HEK293 (cell line): ENCODE results near the gene UGT1A8.

Source experiments
- CTCF ChIA-PET: fragments of 350-600 bp; formaldehyde crosslinking; extraction: SDS; loops from one replicate; lab custom pipeline; 2021; ENCODE audit warnings: antibody characterized with exemption; lab: Yijun Ruan, JAX
- POLR2A ChIA-PET: fragments of 300-600 bp; formaldehyde crosslinking; extraction: SDS; loops from one replicate; lab custom pipeline; 2020; ENCODE audit warnings: antibody characterized with exemption, inconsistent platforms; lab: Yijun Ruan, JAX
- H3K27ac ChIP-seq: fragments of 200-500 bp; sonication (Bioruptor generic); 2 replicates; pipeline ENCODE4 v1.5.1; 2014; ENCODE audit warnings: low read depth, low read length, control low read depth, inconsistent platforms; ENCODE audit errors: extremely low read depth
- H3K36me3 ChIP-seq, 2 experiments: fragments of 200-500 bp in 1 of 2; sonication (Bioruptor generic) in 1 of 2; 1 replicate in 1 of 2; 2 replicates in 1 of 2; pipeline ENCODE4 v1.5.1; 2014 to 2017; ENCODE audit warnings: inconsistent platforms in 2 of 2, low read length in 2 of 2; ENCODE audit not compliant: control insufficient read depth in 2 of 2, insufficient read depth in 1 of 2
- H3K4me1 ChIP-seq: fragments of 200-500 bp; sonication (Bioruptor generic); 2 replicates; pipeline ENCODE4 v1.5.1; 2014; ENCODE audit warnings: mild to moderate bottlenecking, low read length, inconsistent platforms; ENCODE audit not compliant: control insufficient read depth, insufficient read depth
- H3K4me3 ChIP-seq: 2 replicates; pipeline ENCODE4 v1.5.1; 2011; ENCODE audit warnings: low read depth, mild to moderate bottlenecking, control low read depth, low read length, moderate library complexity
- H3K9me3 ChIP-seq: fragments of 200-500 bp; sonication (Bioruptor generic); 2 replicates; pipeline ENCODE4 v1.5.1; 2014; ENCODE audit warnings: low read depth, low read length, inconsistent platforms; ENCODE audit not compliant: control insufficient read depth, insufficient read depth
- CTCF ChIP-seq: fragments of 450-650 bp; formaldehyde crosslinking; IDR thresholded peaks from 2 replicates; pipeline ENCODE4 v1.5.1; 2016; ENCODE audit warnings: missing biosample characterization, missing genetic modification characterization
- GLIS1 ChIP-seq: fragments of 450-650 bp; formaldehyde crosslinking; IDR thresholded peaks from 2 replicates; pipeline ENCODE4 v1.5.1; 2016; ENCODE audit warnings: missing biosample characterization, missing genetic modification characterization
- GLIS2 ChIP-seq: fragments of 450-650 bp; formaldehyde crosslinking; IDR thresholded peaks from 2 replicates; pipeline ENCODE4 v1.5.1; 2016; ENCODE audit warnings: missing biosample characterization, missing genetic modification characterization
- KLF17 ChIP-seq: fragments of 450-650 bp; formaldehyde crosslinking; IDR thresholded peaks from 2 replicates; pipeline ENCODE4 v1.5.1; 2016; ENCODE audit warnings: missing biosample characterization, missing genetic modification characterization
- KLF8 ChIP-seq: fragments of 450-650 bp; formaldehyde crosslinking; IDR thresholded peaks from 2 replicates; pipeline ENCODE4 v1.5.1; 2016; ENCODE audit warnings: missing biosample characterization, missing genetic modification characterization
- KLF9 ChIP-seq: fragments of 450-650 bp; formaldehyde crosslinking; IDR thresholded peaks from 2 replicates; pipeline ENCODE4 v1.5.1; 2016; ENCODE audit warnings: missing biosample characterization, missing genetic modification characterization, low read depth
- MYNN ChIP-seq: fragments of 450-650 bp; formaldehyde crosslinking; IDR thresholded peaks from 2 replicates; pipeline ENCODE4 v1.5.1; 2016; ENCODE audit warnings: missing biosample characterization, missing genetic modification characterization, borderline replicate concordance
- PBX3 ChIP-seq: sonication (generic); formaldehyde crosslinking; IDR thresholded peaks from 2 replicates; pipeline ENCODE4 v1.8.1; 2022; ENCODE audit warnings: mild to moderate bottlenecking, moderate library complexity, missing genetic modification reagents
- PRDM1 ChIP-seq: fragments of 450-650 bp; formaldehyde crosslinking; IDR thresholded peaks from 2 replicates; pipeline ENCODE4; 2016; ENCODE audit warnings: missing biosample characterization, missing genetic modification characterization
- SETDB1 ChIP-seq: IDR thresholded peaks from one replicate; pipeline ENCODE4 v1.6.1; 2017; ENCODE audit warnings: mild to moderate bottlenecking, low read length, moderate library complexity, mixed read lengths; ENCODE audit not compliant: insufficient read length
- TRIM28 ChIP-seq: IDR thresholded peaks from 2 replicates; pipeline ENCODE4 v1.6.1; 2011; ENCODE audit warnings: low read length, control low read depth, borderline replicate concordance
- ZNF138 ChIP-seq: fragments of 450-650 bp; formaldehyde crosslinking; IDR thresholded peaks from 2 replicates; pipeline ENCODE4 v1.5.1; 2016; ENCODE audit warnings: missing biosample characterization, missing genetic modification characterization, borderline replicate concordance
- ZNF202 ChIP-seq: fragments of 450-650 bp; formaldehyde crosslinking; IDR thresholded peaks from 2 replicates; pipeline ENCODE4 v1.5.1; 2016; ENCODE audit warnings: missing biosample characterization, missing genetic modification characterization, borderline replicate concordance
- ZNF223 ChIP-seq: fragments of 450-650 bp; formaldehyde crosslinking; IDR thresholded peaks from 2 replicates; pipeline ENCODE4 v1.5.1; 2016; ENCODE audit warnings: missing biosample characterization, missing genetic modification characterization
- ZNF302 ChIP-seq: fragments of 450-650 bp; formaldehyde crosslinking; IDR thresholded peaks from 2 replicates; pipeline ENCODE4 v1.5.1; 2016; ENCODE audit warnings: missing biosample characterization, missing genetic modification characterization, low read depth
- ZNF341 ChIP-seq: fragments of 450-650 bp; formaldehyde crosslinking; IDR thresholded peaks from 2 replicates; pipeline ENCODE4; 2016; ENCODE audit warnings: low read depth, missing biosample characterization, missing genetic modification characterization
- ZNF423 ChIP-seq: fragments of 450-650 bp; formaldehyde crosslinking; IDR thresholded peaks from 2 replicates; pipeline ENCODE4 v1.5.1; 2016; ENCODE audit warnings: missing biosample characterization, missing genetic modification characterization
- ZNF433 ChIP-seq: fragments of 450-650 bp; formaldehyde crosslinking; IDR thresholded peaks from 2 replicates; pipeline ENCODE4 v1.5.1; 2016; ENCODE audit warnings: missing biosample characterization, missing genetic modification characterization, low read depth
- ZNF473 ChIP-seq: fragments of 450-650 bp; formaldehyde crosslinking; IDR thresholded peaks from 2 replicates; pipeline ENCODE4 v1.5.1; 2017; ENCODE audit warnings: missing biosample characterization, missing genetic modification characterization
- ZNF529 ChIP-seq: fragments of 450-650 bp; formaldehyde crosslinking; IDR thresholded peaks from 2 replicates; pipeline ENCODE4 v1.5.1; 2017; ENCODE audit warnings: missing genetic modification characterization, missing biosample characterization; ENCODE audit not compliant: insufficient replicate concordance
- ZNF548 ChIP-seq: fragments of 450-650 bp; formaldehyde crosslinking; IDR thresholded peaks from 2 replicates; pipeline ENCODE4 v1.5.1; 2016; ENCODE audit warnings: missing biosample characterization, missing genetic modification characterization
- ZNF549 ChIP-seq: fragments of 450-650 bp; IDR thresholded peaks from 2 replicates; pipeline ENCODE4 v1.5.1; 2018; ENCODE audit warnings: missing biosample characterization, missing genetic modification characterization, mild to moderate bottlenecking, inconsistent platforms, moderate library complexity
- ZNF561 ChIP-seq: fragments of 450-650 bp; IDR thresholded peaks from 2 replicates; pipeline ENCODE4 v1.5.1; 2018; ENCODE audit warnings: missing biosample characterization, missing genetic modification characterization, borderline replicate concordance
- ZNF600 ChIP-seq: fragments of 450-650 bp; formaldehyde crosslinking; IDR thresholded peaks from 2 replicates; pipeline ENCODE4 v1.5.1; 2016; ENCODE audit warnings: missing biosample characterization, missing genetic modification characterization
- ZNF707 ChIP-seq: fragments of 450-650 bp; formaldehyde crosslinking; IDR thresholded peaks from 2 replicates; pipeline ENCODE4 v1.5.1; 2016; ENCODE audit warnings: missing biosample characterization, missing genetic modification characterization
- ZNF768 ChIP-seq: fragments of 450-650 bp; formaldehyde crosslinking; IDR thresholded peaks from 2 replicates; pipeline ENCODE4 v1.5.1; 2018; ENCODE audit warnings: missing biosample characterization, mild to moderate bottlenecking, missing genetic modification characterization
- ZNF791 ChIP-seq: fragments of 450-650 bp; formaldehyde crosslinking; IDR thresholded peaks from 2 replicates; pipeline ENCODE4 v1.5.1; 2016; ENCODE audit warnings: missing biosample characterization, missing genetic modification characterization
- ZNF830 ChIP-seq: fragments of 450-650 bp; IDR thresholded peaks from 2 replicates; pipeline ENCODE4 v1.5.0; 2018; ENCODE audit warnings: missing biosample characterization, missing genetic modification characterization, low read depth, mild to moderate bottlenecking, moderate library complexity

The UGT1A8 gene

GRCh38 chr2:233819884-233820773 is 202.7 kb downstream of the UGT1A8 start:
- Histone ChIP-seq H3K27ac (no peak overlapping the region), H3K4me3 (no peak overlapping the region), H3K36me3 (no peaks in the 10 kb centered on the region), H3K4me1 (peaks cover 5% of the 10 kb centered on the region; the same call in 1 of the 2 replicates), H3K9me3 (no peaks in the 10 kb centered on the region)
- ChIA-PET CTCF (no interaction called here), POLR2A (no interaction called here)
- TF ChIP-seq ZNF138 (tag by site-specific recombination), result no peak
- TF ChIP-seq ZNF600 (tag by site-specific recombination), result no peak
- no peak for TF ChIP-seq ZNF768
- no peak for TF ChIP-seq SETDB1
- TF ChIP-seq ZNF791 (tag by site-specific recombination), result no peak
- no peak for TF ChIP-seq ZNF341 (tag by site-specific recombination)
- no peak for TF ChIP-seq ZNF202
- no peak for TF ChIP-seq ZNF561 (tag by site-specific recombination)
- TF ChIP-seq ZNF423, result no peak
- no peak for TF ChIP-seq PRDM1 (tag by site-specific recombination)
- no peak for TF ChIP-seq KLF9 (tag by site-specific recombination)
- no peak for TF ChIP-seq ZNF549
- no peak for TF ChIP-seq GLIS2 (tag by site-specific recombination)
- TF ChIP-seq ZNF830 (tag by site-specific recombination), result no peak
- no peak for TF ChIP-seq TRIM28
- no peak for TF ChIP-seq CTCF
- TF ChIP-seq KLF8 (tag by site-specific recombination), result no peak
- TF ChIP-seq ZNF473, result no peak
- no peak for TF ChIP-seq MYNN (tag by site-specific recombination)

- Histone ChIP-seq H3K36me3 (no peaks in the 10 kb centered on the region), H3K9me3 (no peaks in the 10 kb centered on the region), H3K27ac (no peak overlapping the region), H3K4me1 (peaks cover 5% of the 10 kb centered on the region; the same call in 1 of the 2 replicates), H3K4me3 (no peak overlapping the region)
- CTCF ChIA-PET, result no interaction called here
- no peak for TF ChIP-seq ZNF529 (tag by site-specific recombination)
- TF ChIP-seq PBX3, result no peak
- no peak for TF ChIP-seq GLIS1 (tag by site-specific recombination)
- TF ChIP-seq ZNF223 (tag by site-specific recombination), result no peak
- no peak for TF ChIP-seq KLF17 (tag by site-specific recombination)
- no peak for TF ChIP-seq ZNF548 (tag by site-specific recombination)
- TF ChIP-seq ZNF433, result no peak
- TF ChIP-seq ZNF302 (tag by site-specific recombination), result no peak
- TF ChIP-seq ZNF707 (tag by site-specific recombination), result no peak
- POLR2A ChIA-PET, result no interaction called here
Observed at GRCh38 chr2:233820774-233821105, 203.3 kb downstream of the UGT1A8 start.
